GM19238 (cell line): ENCODE results near the gene PLEKHA6.
"Not testable (repeated sequence)": the region's sequence is repeated elsewhere in the genome, so short reads cannot be mapped to it uniquely, and the experiment has no call there.

Experiments
- DNase-seq: peaks from one replicate; pipeline ENCODE4 v3.0.0; 2011; ENCODE audit warnings: low spot score; ENCODE audit not compliant: insufficient read length

PLEKHA6 gene

GRCh38 chr1:204314171-204314892 is 45.4 kb downstream of the PLEKHA6 start:
- DNase-seq, result no peak

- no peak for DNase-seq
Observed at GRCh38 chr1:204313675-204314074, 46.1 kb downstream of the PLEKHA6 start.

- not testable (repeated sequence) for DNase-seq
Observed at GRCh38 chr1:204310970-204311369, 48.8 kb downstream of the PLEKHA6 start.

- DNase-seq, result no peak
Observed at GRCh38 chr1:204308023-204308628, 51.6 kb downstream of the PLEKHA6 start.

GRCh38 chr1:204307334-204307883 is 52.3 kb downstream of the PLEKHA6 start:
- no peak for DNase-seq

- no peak for DNase-seq
Observed at GRCh38 chr1:204306076-204306475, 53.7 kb downstream of the PLEKHA6 start.

- DNase-seq, result no peak
Observed at GRCh38 chr1:204304067-204304466, 55.7 kb downstream of the PLEKHA6 start.

GRCh38 chr1:204302769-204303168 is 57.0 kb downstream of the PLEKHA6 start:
- DNase-seq, result no peak

- no peak for DNase-seq
Observed at GRCh38 chr1:204301171-204301957, 58.4 kb downstream of the PLEKHA6 start.

- no peak for DNase-seq
Observed at GRCh38 chr1:204299814-204300365, 59.8 kb downstream of the PLEKHA6 start.

GRCh38 chr1:204296431-204296988 is 63.2 kb downstream of the PLEKHA6 start:
- DNase-seq, result no peak

- no peak for DNase-seq
Observed at GRCh38 chr1:204295671-204296070, 64.1 kb downstream of the PLEKHA6 start.

- DNase-seq, result no peak
Observed at GRCh38 chr1:204294357-204294756, 65.4 kb downstream of the PLEKHA6 start.

GRCh38 chr1:204293605-204294337 is 66.0 kb downstream of the PLEKHA6 start:
- DNase-seq, result no peak

GRCh38 chr1:204292740-204293139 is 67.0 kb downstream of the PLEKHA6 start:
- no peak for DNase-seq

- DNase-seq, result no peak
Observed at GRCh38 chr1:204289280-204289679, 70.4 kb downstream of the PLEKHA6 start.

- no peak for DNase-seq
Observed at GRCh38 chr1:204288021-204288588, 71.6 kb downstream of the PLEKHA6 start.

- DNase-seq, result no peak
Observed at GRCh38 chr1:204287466-204287891, 72.2 kb downstream of the PLEKHA6 start.

GRCh38 chr1:204286831-204287421 is 72.8 kb downstream of the PLEKHA6 start:
- DNase-seq, result no peak

GRCh38 chr1:204286315-204286714 is 73.4 kb downstream of the PLEKHA6 start:
- DNase-seq, result no peak
